ENCODE results near the gene SGPL1. TPM values are rescaled to one million over a fixed set of nuclear protein-coding genes. Genes with fewer than 3 reads are reported as not detected.

The SGPL1 gene
- total RNA-seq, 1 donor from 2014 or later, result 89.9 TPM

GRCh38 chr10:70907637-70908405, 92.1 kb downstream of the SGPL1 start:
- no peak overlapping the region for H3K27ac Mint-ChIP-seq

GRCh38 chr10:70908406-70909296, 92.9 kb downstream of the SGPL1 start:
- Mint-ChIP-seq H3K27ac (no peak overlapping the region), H3K4me1 (peaks cover 7% of the 10 kb centered on the region), H3K9me3 (no peaks in the 10 kb centered on the region), H3K36me3 (no peaks in the 10 kb centered on the region), H3K4me3 (no peak overlapping the region), H3K27me3 (ENCODE audit: low read depth) (peaks cover 47% of the 10 kb centered on the region)
- no peak for TF ChIP-seq CTCF (IDR thresholded peaks at IDR 0.05; ENCODE audit: unreplicated experiment)
- DNase-seq (ENCODE audit: low spot score in 2 of 2, unreplicated experiment in 2 of 2), result no peak

More at GRCh38 chr10:70907637-70908405, 92.1 kb downstream of the SGPL1 start:
- Mint-ChIP-seq H3K36me3 (no peaks in the 10 kb centered on the region), H3K9me3 (no peaks in the 10 kb centered on the region), H3K27me3 (ENCODE audit: low read depth) (peaks cover 41% of the 10 kb centered on the region), H3K4me1 (peaks cover 8% of the 10 kb centered on the region), H3K4me3 (no peak overlapping the region)
- TF ChIP-seq CTCF (IDR thresholded peaks at IDR 0.05; ENCODE audit: unreplicated experiment), result no peak
- no peak for DNase-seq (ENCODE audit: low spot score in 2 of 2, unreplicated experiment in 2 of 2)

DNA sequence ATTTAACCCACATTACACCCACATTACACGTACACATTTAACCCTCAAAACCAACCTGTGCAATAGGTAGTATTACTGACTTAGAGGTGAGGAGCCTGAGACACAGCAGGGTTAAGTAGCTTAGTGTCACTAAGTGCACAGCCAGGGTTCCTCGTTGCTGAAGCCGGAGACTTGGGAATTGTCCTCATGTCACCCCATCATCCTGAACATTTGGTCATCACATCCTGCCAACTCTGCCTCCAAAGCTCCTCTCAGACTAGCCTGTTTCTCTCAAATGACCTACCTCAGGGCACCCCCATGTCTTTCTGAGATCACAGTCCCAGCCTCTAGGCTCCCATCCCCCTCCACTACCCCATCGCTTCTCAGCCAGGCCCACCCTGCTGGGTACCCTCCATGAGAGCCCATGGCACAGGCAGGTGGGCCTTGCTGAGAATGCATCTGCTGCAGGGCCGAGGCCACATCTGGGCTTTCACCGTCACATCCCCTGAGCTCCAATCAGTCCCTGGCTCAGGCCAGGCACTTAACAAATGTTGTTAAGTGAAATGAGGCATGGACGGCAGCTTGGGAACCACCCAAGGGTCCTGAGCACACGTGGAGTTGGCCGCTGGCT, 93.7 kb downstream of the SGPL1 start:
- Mint-ChIP-seq H3K27ac (no peak overlapping the region), H3K9me3 (no peaks in the 10 kb centered on the region), H3K27me3 (ENCODE audit: low read depth) (peaks cover 55% of the 10 kb centered on the region), H3K36me3 (no peaks in the 10 kb centered on the region), H3K4me1 (peaks cover 7% of the 10 kb centered on the region), H3K4me3 (no peak overlapping the region)
- DNase-seq (ENCODE audit: low spot score in 2 of 2, unreplicated experiment in 2 of 2), result no peak
- no peak for TF ChIP-seq CTCF (IDR thresholded peaks at IDR 0.05; ENCODE audit: unreplicated experiment)

DNA sequence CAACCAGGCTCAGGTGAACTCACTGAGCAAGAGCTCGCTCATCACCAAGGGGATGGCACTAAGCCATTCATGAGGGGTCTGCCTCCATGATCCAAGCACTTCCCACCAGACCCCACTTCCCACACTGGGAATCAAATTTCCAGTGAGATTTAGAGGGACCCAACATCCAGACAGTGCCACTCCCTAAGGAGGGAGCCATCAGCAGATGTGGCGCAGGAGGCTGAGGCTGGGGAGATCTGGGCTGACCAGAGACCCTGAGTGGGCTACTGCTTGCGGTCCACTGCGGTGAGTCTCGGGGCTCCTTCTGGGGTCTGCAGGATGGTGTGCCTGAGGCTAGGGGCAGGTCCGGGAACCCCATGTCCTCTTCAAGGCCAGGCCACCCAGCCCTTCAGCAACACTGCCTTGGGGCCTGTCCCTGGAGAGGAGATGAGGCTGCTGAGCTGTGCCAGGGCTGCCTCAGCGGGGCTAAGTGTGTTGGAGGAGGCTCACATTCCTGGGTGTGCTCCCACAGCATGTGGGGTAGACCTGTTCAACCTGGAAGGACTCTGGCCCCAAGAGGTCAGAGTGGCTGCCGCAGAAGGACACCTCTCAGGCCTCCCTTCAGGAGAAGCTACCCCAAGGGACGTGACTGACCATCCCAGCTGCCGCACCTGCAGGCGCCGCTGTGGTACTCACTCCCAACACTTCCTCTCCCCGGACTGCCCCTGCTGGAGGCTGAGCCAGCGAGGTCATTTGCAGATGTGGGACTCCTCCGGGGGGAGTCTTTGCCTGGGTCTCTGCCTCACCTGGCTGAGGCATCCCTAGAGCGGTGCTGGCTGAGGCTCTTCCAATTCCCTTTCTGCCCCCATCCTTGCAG, 95.0 kb downstream of the SGPL1 start:
- H3K36me3 Mint-ChIP-seq, result no peaks in the 10 kb centered on the region
- TF ChIP-seq CTCF (IDR thresholded peaks at IDR 0.05; ENCODE audit: unreplicated experiment), result no peak
- no peak for DNase-seq (ENCODE audit: low spot score in 2 of 2, unreplicated experiment in 2 of 2)
- peaks cover 62% of the 10 kb centered on the region for H3K27me3 Mint-ChIP-seq (ENCODE audit: low read depth)
- no peak overlapping the region for H3K4me3 Mint-ChIP-seq
- H3K9me3 Mint-ChIP-seq, result no peaks in the 10 kb centered on the region
- H3K4me1 Mint-ChIP-seq, result peaks cover 7% of the 10 kb centered on the region
- H3K27ac Mint-ChIP-seq, result no peak overlapping the region

DNA sequence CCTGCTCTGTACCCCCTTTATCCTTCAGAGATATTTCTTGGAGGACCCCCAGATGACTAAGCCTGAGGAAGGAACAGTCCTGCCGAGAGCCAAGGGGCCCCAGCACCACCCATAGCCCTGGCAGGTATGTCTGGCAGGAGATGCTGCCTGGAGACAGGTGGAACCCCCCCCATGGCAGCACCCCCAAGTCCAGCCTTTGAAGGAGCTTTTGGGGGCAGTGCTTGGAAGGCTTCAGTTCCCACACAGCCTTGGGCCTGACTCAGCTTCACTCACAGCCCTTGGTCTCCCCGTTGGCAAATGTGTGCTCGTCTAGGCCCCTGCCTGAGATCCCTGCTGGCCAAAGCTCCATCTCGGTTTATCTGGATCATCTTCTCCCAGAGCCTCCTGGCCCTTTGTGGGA, 95.6 kb downstream of the SGPL1 start:
- H3K27ac Mint-ChIP-seq, result no peak overlapping the region
- peaks cover 7% of the 10 kb centered on the region for H3K4me1 Mint-ChIP-seq
- peaks cover 68% of the 10 kb centered on the region for H3K27me3 Mint-ChIP-seq (ENCODE audit: low read depth)

More for the DNA sequence above, 95.6 kb downstream of the SGPL1 start:
- DNase-seq (ENCODE audit: low spot score in 2 of 2, unreplicated experiment in 2 of 2), result no peak
- no peaks in the 10 kb centered on the region for H3K36me3 Mint-ChIP-seq
- H3K9me3 Mint-ChIP-seq, result no peaks in the 10 kb centered on the region
- TF ChIP-seq CTCF (IDR thresholded peaks at IDR 0.05; ENCODE audit: unreplicated experiment), result no peak
- no peak overlapping the region for H3K4me3 Mint-ChIP-seq

Data from mesothelial cell of epicardium (in vitro differentiated cells).